Right ventricle myocardium inferior (tissue), 1 donor: ENCODE results near the gene GAK. TPM values are rescaled to one million over a fixed set of nuclear protein-coding genes. Genes with fewer than 3 reads are reported as not detected.

Experiments
- ATAC-seq: fragments of 200-7000 bp; cut with Tn5 transposase; one replicate; pipeline ENCODE4 v1.9.1; 2020; ENCODE audit warnings: mild to moderate bottlenecking, moderate library complexity
- DNase-seq: peaks from one replicate; pipeline ENCODE4 v3.0.0; 2021; ENCODE audit errors: missing footprints
- intact Hi-C: fragments of 100-400 bp; cut with DNase I; formaldehyde crosslinking; loops from one replicate; pipeline ENCODE4 v1.11.0; 2022
- total RNA-seq: library from RNA; stranded (reverse); fragmentation: NEBNext Ultra II Directional; extraction: Animal tissue kit (Norgen Biotek cat#: 25700); gene quantifications from one replicate; pipeline ENCODE4 v1.2.1, GENCODE V29; 2021
- donor health status: DM: no; HTN: yes; CAD: no; lungs with severe emphysema.

Gene GAK
- total RNA-seq, 1 donor from 2014 or later = 29.3 TPM

GRCh38 chr4:900073-900472 is 32.0 kb downstream of the GAK start:
- intact Hi-C loops = no loop called here
- no peak for ATAC-seq
- no peak for DNase-seq

- intact Hi-C loops = no loop called here
- ATAC-seq = no peak
- DNase-seq = peak; percentile 33
Measured at GRCh38 chr4:899556-899906, 32.6 kb downstream of the GAK start.

GRCh38 chr4:898869-899555 is 33.1 kb downstream of the GAK start:
- DNase-seq (peak; percentile 65), ATAC-seq (peak; percentile 71)
- intact Hi-C loops = no loop called here

- DNase-seq (peak; percentile 35), ATAC-seq (no peak)
Measured at GRCh38 chr4:898123-898522, 34.0 kb downstream of the GAK start.

GRCh38 chr4:896630-897029 is 35.5 kb downstream of the GAK start:
- ATAC-seq (no peak), DNase-seq (no peak)
- intact Hi-C loops = no loop called here

More at GRCh38 chr4:898123-898522, 34.0 kb downstream of the GAK start:
- intact Hi-C loops = no loop called here

GRCh38 chr4:896216-896615 is 35.9 kb downstream of the GAK start:
- ATAC-seq (no peak), DNase-seq (peak; percentile 21)
- intact Hi-C loops = no loop called here

- DNase-seq (peak; percentile 23), ATAC-seq (no peak)
- intact Hi-C loops = no loop called here
Measured at GRCh38 chr4:895596-895995, 36.5 kb downstream of the GAK start.

- intact Hi-C loops = no loop called here
- ATAC-seq (no peak), DNase-seq (peak; percentile 37)
Measured at GRCh38 chr4:893995-894705, 38.0 kb downstream of the GAK start.

- no peak for ATAC-seq
- DNase-seq = peak; percentile 49
- intact Hi-C loops = no loop called here
Measured at GRCh38 chr4:893276-893994, 38.7 kb downstream of the GAK start.

- DNase-seq = peak; percentile 51
- intact Hi-C loops = no loop called here
- ATAC-seq = no peak
Measured at GRCh38 chr4:892780-893179, 39.3 kb downstream of the GAK start.

GRCh38 chr4:891747-892146 is 40.4 kb downstream of the GAK start:
- intact Hi-C loops = no loop called here
- DNase-seq (no peak), ATAC-seq (no peak)

- ATAC-seq (no peak), DNase-seq (no peak)
- intact Hi-C loops = no loop called here
Measured at GRCh38 chr4:890036-890695, 42.0 kb downstream of the GAK start.

GRCh38 chr4:889516-889915 is 42.6 kb downstream of the GAK start:
- ATAC-seq (no peak), DNase-seq (no peak)
- intact Hi-C loops = no loop called here

GRCh38 chr4:888029-888428 is 44.1 kb downstream of the GAK start:
- ATAC-seq (no peak), DNase-seq (no peak)
- intact Hi-C loops = no loop called here

GRCh38 chr4:887034-887763 is 44.9 kb downstream of the GAK start:
- intact Hi-C loops = no loop called here
- ATAC-seq (no peak), DNase-seq (no peak)

- ATAC-seq (peak; percentile 38), DNase-seq (no peak)
- intact Hi-C loops = no loop called here
Measured at GRCh38 chr4:886244-886643, 45.9 kb downstream of the GAK start.

- no peak for DNase-seq
Measured at GRCh38 chr4:885353-885752, 46.8 kb downstream of the GAK start.

GRCh38 chr4:884896-885295 is 47.2 kb downstream of the GAK start:
- DNase-seq = no peak
- intact Hi-C loops = no loop called here
- ATAC-seq = no peak

More at GRCh38 chr4:885353-885752, 46.8 kb downstream of the GAK start:
- ATAC-seq = no peak
- intact Hi-C loops = no loop called here

- DNase-seq (no peak), ATAC-seq (no peak)
- intact Hi-C loops = no loop called here
Measured at GRCh38 chr4:884259-884658, 47.9 kb downstream of the GAK start.
